ENCODE data around the gene CALHM1.

DNA sequence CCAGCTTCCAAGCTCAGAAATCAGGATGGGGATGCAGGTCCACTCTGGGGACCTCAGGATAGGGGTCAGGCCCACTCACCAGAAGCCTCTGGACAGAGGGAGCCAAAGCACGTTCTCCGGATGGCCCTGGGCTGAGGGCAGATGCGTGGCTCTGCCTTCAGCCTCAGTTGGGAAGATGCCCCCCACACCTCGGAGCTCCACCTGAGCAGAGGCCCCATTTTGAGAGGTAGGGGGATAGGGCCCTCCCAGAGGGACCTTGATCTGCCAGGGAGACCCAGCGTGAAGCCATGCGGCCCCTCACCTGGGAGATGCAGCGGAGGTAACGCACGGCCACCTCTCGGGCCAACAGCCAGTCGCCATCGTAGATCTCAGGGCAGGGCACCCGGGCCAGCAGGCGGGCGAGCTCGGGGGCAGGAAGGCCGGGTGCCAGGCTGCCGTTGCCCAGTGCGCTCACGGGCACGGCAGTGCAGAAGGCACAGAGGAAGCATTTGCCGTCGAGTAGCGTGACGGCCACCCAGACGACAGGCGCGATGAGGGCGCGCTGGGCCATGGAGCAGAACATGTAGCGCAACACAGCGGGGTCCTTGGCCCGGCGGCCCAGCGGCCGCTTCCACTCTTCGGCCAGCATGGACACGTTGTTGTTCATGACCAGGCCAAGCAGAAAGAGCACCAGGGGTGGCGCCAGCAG lies 660 bp downstream of the CALHM1 start:
- TF ChIP-seq, protein P1, sequence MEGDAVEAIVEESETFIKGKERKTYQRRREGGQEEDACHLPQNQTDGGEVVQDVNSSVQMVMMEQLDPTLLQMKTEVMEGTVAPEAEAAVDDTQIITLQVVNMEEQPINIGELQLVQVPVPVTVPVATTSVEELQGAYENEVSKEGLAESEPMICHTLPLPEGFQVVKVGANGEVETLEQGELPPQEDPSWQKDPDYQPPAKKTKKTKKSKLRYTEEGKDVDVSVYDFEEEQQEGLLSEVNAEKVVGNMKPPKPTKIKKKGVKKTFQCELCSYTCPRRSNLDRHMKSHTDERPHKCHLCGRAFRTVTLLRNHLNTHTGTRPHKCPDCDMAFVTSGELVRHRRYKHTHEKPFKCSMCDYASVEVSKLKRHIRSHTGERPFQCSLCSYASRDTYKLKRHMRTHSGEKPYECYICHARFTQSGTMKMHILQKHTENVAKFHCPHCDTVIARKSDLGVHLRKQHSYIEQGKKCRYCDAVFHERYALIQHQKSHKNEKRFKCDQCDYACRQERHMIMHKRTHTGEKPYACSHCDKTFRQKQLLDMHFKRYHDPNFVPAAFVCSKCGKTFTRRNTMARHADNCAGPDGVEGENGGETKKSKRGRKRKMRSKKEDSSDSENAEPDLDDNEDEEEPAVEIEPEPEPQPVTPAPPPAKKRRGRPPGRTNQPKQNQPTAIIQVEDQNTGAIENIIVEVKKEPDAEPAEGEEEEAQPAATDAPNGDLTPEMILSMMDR (conservative IDR thresholded peaks at IDR 0.05; ENCODE audit: low read depth, low read length) = no peak
- TF ChIP-seq EZH2 (IDR thresholded peaks at IDR 0.05; ENCODE audit: borderline replicate concordance, low read depth, low read length, poor library complexity, severe bottlenecking) = no peak

Measured in A673 (cell line).